ENCODE measurements around the gene KAT6B.

DNA sequence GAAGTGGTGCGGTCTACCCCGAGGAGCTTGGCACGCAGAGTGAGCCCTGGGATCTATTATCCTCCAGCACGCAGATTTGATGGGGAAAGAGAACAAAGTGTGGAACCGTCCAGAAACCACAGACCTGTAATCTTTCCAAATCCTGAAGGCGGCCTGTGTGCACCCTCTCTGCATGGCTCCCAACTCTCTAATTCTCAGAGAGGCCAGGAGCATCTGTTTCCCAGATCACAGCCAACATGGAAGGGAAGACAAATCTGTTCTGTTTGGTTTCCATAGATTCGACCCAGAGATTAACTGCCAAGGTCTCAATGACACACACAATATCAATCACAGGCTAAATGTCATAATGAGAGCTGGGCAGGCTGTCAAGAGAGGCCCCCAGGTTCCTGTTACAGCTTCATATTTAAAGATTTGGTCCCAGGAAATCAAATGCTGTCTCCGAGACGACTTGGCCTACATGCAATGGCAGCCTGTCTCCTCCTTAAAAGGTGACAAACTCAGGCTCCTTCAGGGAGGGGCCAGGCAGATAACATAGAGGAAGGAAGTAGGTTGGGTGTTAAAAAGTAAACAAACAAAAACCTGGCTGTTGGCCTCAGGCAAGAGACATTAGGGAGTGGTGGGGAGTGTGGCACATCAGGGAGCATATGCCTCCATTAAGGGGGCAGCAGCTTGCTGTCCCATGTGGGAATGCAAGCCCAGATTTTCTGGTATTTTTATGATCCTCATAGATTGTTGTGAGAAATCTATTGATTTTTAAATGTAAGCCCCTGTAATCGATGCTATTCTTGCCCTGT lies 236.3 kb downstream of the KAT6B start:
- TF ChIP-seq ZNF175 (tag by site-specific recombination; IDR thresholded peaks at IDR 0.05) (no peak), ZNF2 (tag by site-specific recombination; IDR thresholded peaks at IDR 0.05) (no peak), ZNF302 (tag by site-specific recombination; IDR thresholded peaks at IDR 0.05; ENCODE audit: low read depth) (no peak), ZBTB1 (tag by site-specific recombination; IDR thresholded peaks at IDR 0.05) (no peak)
- TF ChIP-seq, protein P1, sequence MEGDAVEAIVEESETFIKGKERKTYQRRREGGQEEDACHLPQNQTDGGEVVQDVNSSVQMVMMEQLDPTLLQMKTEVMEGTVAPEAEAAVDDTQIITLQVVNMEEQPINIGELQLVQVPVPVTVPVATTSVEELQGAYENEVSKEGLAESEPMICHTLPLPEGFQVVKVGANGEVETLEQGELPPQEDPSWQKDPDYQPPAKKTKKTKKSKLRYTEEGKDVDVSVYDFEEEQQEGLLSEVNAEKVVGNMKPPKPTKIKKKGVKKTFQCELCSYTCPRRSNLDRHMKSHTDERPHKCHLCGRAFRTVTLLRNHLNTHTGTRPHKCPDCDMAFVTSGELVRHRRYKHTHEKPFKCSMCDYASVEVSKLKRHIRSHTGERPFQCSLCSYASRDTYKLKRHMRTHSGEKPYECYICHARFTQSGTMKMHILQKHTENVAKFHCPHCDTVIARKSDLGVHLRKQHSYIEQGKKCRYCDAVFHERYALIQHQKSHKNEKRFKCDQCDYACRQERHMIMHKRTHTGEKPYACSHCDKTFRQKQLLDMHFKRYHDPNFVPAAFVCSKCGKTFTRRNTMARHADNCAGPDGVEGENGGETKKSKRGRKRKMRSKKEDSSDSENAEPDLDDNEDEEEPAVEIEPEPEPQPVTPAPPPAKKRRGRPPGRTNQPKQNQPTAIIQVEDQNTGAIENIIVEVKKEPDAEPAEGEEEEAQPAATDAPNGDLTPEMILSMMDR (tag by site-specific recombination; IDR thresholded peaks at IDR 0.05) = no peak

All from HEK293 (cell line).